HCT116 (cell line): Measurements from ENCODE around the gene ETHE1.

Experiments
- CEBPB ChIP-seq: IDR thresholded peaks from 2 replicates; pipeline ENCODE4 v1.6.1; 2012; ENCODE audit warnings: low read depth
- EZH2 ChIP-seq: fragments of 200-600 bp; sonication (generic); IDR thresholded peaks from 2 replicates; pipeline ENCODE4 v1.6.1; 2017; ENCODE audit warnings: antibody characterized with exemption, mixed run types
- POLR2A ChIP-seq: IDR thresholded peaks from 2 replicates; pipeline ENCODE4 v1.7.0; 2011; ENCODE audit warnings: borderline replicate concordance; ENCODE audit not compliant: insufficient read depth, insufficient read length; ENCODE audit errors: extremely low read depth
- POLR2AphosphoS5 ChIP-seq: IDR thresholded peaks from 2 replicates; pipeline ENCODE4 v1.6.1; 2011; ENCODE audit warnings: mild to moderate bottlenecking, low read depth, low read length, moderate library complexity
- TF ChIP-seq, protein P1 (sequence below), 3 experiments: fragments of 200-600 bp in 1 of 3; sonication (generic) in 1 of 3; IDR thresholded peaks in 2 of 3; conservative IDR thresholded peaks in 1 of 3; 2 replicates each; pipeline ENCODE4 v1.5.1; 2012 to 2017; ENCODE audit warnings: low read depth in 2 of 3, low read length in 2 of 3, antibody characterized with exemption in 1 of 3, borderline replicate concordance in 1 of 3, control low read depth in 1 of 3, mild to moderate bottlenecking in 1 of 3, mixed read lengths in 1 of 3, mixed run types in 1 of 3, moderate library complexity in 1 of 3; ENCODE audit not compliant: insufficient read depth in 1 of 3
- TF ChIP-seq, protein P2 (sequence below): IDR thresholded peaks from 2 replicates; pipeline ENCODE4 v1.6.1; 2012; ENCODE audit warnings: low read depth
- TF ChIP-seq, protein P3 (sequence below): IDR thresholded peaks from 2 replicates; pipeline ENCODE4 v1.6.1; 2012

DNA sequence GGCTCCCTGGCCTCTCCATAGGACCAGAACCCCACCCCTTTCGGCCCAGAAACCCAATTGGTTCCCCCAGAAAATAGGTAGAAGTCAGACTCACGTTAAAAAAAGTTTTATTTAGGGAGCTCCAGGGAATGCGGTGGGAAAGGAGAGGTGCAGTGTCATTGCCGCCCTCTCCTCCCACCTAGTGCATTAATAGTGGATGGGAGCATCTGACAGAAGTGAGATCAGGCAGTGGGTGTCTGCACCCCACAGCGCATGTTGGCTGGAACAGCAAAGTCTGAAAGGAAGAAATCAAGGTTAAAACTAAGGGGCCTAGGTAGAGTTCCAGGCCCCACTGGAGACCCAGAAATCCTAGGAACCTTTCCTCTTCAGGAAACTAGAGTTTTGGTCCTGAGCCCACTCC lies 20.4 kb downstream of the ETHE1 start:
- TF ChIP-seq, protein P1, sequence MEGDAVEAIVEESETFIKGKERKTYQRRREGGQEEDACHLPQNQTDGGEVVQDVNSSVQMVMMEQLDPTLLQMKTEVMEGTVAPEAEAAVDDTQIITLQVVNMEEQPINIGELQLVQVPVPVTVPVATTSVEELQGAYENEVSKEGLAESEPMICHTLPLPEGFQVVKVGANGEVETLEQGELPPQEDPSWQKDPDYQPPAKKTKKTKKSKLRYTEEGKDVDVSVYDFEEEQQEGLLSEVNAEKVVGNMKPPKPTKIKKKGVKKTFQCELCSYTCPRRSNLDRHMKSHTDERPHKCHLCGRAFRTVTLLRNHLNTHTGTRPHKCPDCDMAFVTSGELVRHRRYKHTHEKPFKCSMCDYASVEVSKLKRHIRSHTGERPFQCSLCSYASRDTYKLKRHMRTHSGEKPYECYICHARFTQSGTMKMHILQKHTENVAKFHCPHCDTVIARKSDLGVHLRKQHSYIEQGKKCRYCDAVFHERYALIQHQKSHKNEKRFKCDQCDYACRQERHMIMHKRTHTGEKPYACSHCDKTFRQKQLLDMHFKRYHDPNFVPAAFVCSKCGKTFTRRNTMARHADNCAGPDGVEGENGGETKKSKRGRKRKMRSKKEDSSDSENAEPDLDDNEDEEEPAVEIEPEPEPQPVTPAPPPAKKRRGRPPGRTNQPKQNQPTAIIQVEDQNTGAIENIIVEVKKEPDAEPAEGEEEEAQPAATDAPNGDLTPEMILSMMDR (IDR thresholded peaks at IDR 0.05 in 2 of 3, conservative IDR thresholded peaks at IDR 0.05 in 1 of 3; ENCODE audit: borderline replicate concordance in 1 of 3, insufficient read depth in 1 of 3, low read depth in 2 of 3, low read length in 2 of 3), result no peak
- TF ChIP-seq CEBPB (no peak), POLR2A (no peak), EZH2 (no peak), POLR2AphosphoS5 (no peak)
- TF ChIP-seq, protein P2, sequence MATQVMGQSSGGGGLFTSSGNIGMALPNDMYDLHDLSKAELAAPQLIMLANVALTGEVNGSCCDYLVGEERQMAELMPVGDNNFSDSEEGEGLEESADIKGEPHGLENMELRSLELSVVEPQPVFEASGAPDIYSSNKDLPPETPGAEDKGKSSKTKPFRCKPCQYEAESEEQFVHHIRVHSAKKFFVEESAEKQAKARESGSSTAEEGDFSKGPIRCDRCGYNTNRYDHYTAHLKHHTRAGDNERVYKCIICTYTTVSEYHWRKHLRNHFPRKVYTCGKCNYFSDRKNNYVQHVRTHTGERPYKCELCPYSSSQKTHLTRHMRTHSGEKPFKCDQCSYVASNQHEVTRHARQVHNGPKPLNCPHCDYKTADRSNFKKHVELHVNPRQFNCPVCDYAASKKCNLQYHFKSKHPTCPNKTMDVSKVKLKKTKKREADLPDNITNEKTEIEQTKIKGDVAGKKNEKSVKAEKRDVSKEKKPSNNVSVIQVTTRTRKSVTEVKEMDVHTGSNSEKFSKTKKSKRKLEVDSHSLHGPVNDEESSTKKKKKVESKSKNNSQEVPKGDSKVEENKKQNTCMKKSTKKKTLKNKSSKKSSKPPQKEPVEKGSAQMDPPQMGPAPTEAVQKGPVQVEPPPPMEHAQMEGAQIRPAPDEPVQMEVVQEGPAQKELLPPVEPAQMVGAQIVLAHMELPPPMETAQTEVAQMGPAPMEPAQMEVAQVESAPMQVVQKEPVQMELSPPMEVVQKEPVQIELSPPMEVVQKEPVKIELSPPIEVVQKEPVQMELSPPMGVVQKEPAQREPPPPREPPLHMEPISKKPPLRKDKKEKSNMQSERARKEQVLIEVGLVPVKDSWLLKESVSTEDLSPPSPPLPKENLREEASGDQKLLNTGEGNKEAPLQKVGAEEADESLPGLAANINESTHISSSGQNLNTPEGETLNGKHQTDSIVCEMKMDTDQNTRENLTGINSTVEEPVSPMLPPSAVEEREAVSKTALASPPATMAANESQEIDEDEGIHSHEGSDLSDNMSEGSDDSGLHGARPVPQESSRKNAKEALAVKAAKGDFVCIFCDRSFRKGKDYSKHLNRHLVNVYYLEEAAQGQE, result no peak
- TF ChIP-seq, protein P3, sequence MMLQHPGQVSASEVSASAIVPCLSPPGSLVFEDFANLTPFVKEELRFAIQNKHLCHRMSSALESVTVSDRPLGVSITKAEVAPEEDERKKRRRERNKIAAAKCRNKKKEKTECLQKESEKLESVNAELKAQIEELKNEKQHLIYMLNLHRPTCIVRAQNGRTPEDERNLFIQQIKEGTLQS, result no peak
